Smooth muscle cell (in vitro differentiated cells): ENCODE measurements around the gene IFIT5. TPM values are rescaled to one million over a fixed set of nuclear protein-coding genes. Genes with fewer than 3 reads are reported as not detected.

Experiments used
- DNase-seq: peaks from one replicate; lab custom pipeline; 2025; ENCODE audit not compliant: unreplicated experiment; lab: John Stamatoyannopoulos, UW
- H2AFZ ChIP-seq: fragments of 200-600 bp; sonication (generic); 2 replicates; pipeline ENCODE4 v1.6.0; 2016; ENCODE audit warnings: antibody characterized with exemption, low read depth, mild to moderate bottlenecking
- H3F3A ChIP-seq: fragments of 200-600 bp; sonication (generic); 2 replicates; pipeline ENCODE4 v1.6.0; 2017; ENCODE audit warnings: antibody characterized with exemption, low read depth
- H3K27ac ChIP-seq: fragments of 200-600 bp; sonication (generic); 2 replicates; pipeline ENCODE4 v1.5.1; 2016; ENCODE audit warnings: low read depth, mild to moderate bottlenecking
- H3K27me3 ChIP-seq: fragments of 200-600 bp; sonication (generic); 2 replicates; pipeline ENCODE4 v1.6.1; 2016; ENCODE audit warnings: low read depth, mild to moderate bottlenecking
- H3K36me3 ChIP-seq: fragments of 200-600 bp; sonication (generic); 2 replicates; pipeline ENCODE4 v1.5.1; 2016; ENCODE audit warnings: low read depth
- H3K4me1 ChIP-seq: fragments of 200-600 bp; sonication (generic); 2 replicates; pipeline ENCODE4 v1.5.1; 2016; ENCODE audit warnings: low read depth
- H3K4me2 ChIP-seq: fragments of 200-600 bp; sonication (generic); 2 replicates; pipeline ENCODE4 v1.6.0; 2016; ENCODE audit warnings: mild to moderate bottlenecking
- H3K4me3 ChIP-seq: fragments of 200-600 bp; sonication (generic); 2 replicates; pipeline ENCODE4 v1.5.1; 2016; ENCODE audit warnings: mild to moderate bottlenecking
- H3K79me2 ChIP-seq: fragments of 200-600 bp; sonication (generic); 2 replicates; pipeline ENCODE4 v1.6.0; 2016; ENCODE audit warnings: low read depth, mild to moderate bottlenecking
- H3K9ac ChIP-seq: fragments of 200-600 bp; sonication (generic); 2 replicates; pipeline ENCODE4 v1.6.0; 2016; ENCODE audit warnings: low read depth
- H3K9me3 ChIP-seq: fragments of 200-600 bp; sonication (generic); replicated peaks from 2 replicates; pipeline ENCODE4 v1.5.1; 2016; ENCODE audit warnings: low read depth
- H4K20me1 ChIP-seq: fragments of 200-600 bp; sonication (generic); 2 replicates; pipeline ENCODE4 v1.6.0; 2016; ENCODE audit warnings: low read depth
- CTCF ChIP-seq: fragments of 200-600 bp; sonication (generic); IDR thresholded peaks from 2 replicates; pipeline ENCODE4 v1.5.1; 2017; ENCODE audit warnings: borderline replicate concordance, mild to moderate bottlenecking, antibody characterized with exemption; ENCODE audit not compliant: insufficient read depth, poor library complexity, severe bottlenecking
- WGBS: methylation state at CpG from one replicate; pipeline ENCODE4 v1.1.7; 2016; ENCODE audit warnings: low lambda C conversion rate; 5-methylcytosine and 5-hydroxymethylcytosine counted together
- polyA plus RNA-seq: library from polyadenylated mRNA; unstranded; fragments of >200 nt; fragmentation: Nextera tagmentation; extraction: Ambion mirVana; gene quantifications from 2 replicates; pipeline ENCODE4 v1.2.1, GENCODE V29; 2016
- total RNA-seq: library from RNA; depleted of rRNA; stranded (reverse); fragments of >200 nt; gene quantifications from 2 replicates; pipeline ENCODE4 v1.2.3, GENCODE V29; 2014

The IFIT5 gene
- total and polyA plus RNA-seq, 2 experiments from 2014 or later, result 4.9 to 7.7 TPM

- no peak for TF ChIP-seq CTCF
- Histone ChIP-seq H3F3A (no peaks in the 10 kb centered on the region), H3K79me2 (no peaks in the 10 kb centered on the region), H3K27me3 (no peaks in the 10 kb centered on the region), H3K9ac (no peak overlapping the region), H3K27ac (peak overlapping the region; percentile 0), H3K4me3 (no peak overlapping the region), H3K4me1 (peaks cover 3% of the 10 kb centered on the region), H4K20me1 (no peaks in the 10 kb centered on the region), H3K36me3 (no peaks in the 10 kb centered on the region), H2AFZ (peak overlapping the region; percentile 2), H3K9me3 (no peaks in the 10 kb centered on the region), H3K4me2 (peak overlapping the region; percentile 4)
- DNase-seq, result no peak
- WGBS, result 42% methylated on average over 3 of the region's 3 CpGs
Observed at GRCh38 chr10:89373916-89374711, 40.3 kb upstream of the IFIT5 start.

GRCh38 chr10:89374713-89375141 lies 39.6 kb upstream of the IFIT5 start:
- H3K36me3 ChIP-seq, result no peaks in the 10 kb centered on the region
- H3K4me3 ChIP-seq, result no peak overlapping the region
- no peaks in the 10 kb centered on the region for H4K20me1 ChIP-seq
- H3F3A ChIP-seq, result no peaks in the 10 kb centered on the region
- H3K4me1 ChIP-seq, result no peaks in the 10 kb centered on the region
- H3K9me3 ChIP-seq, result no peaks in the 10 kb centered on the region
- no peaks in the 10 kb centered on the region for H3K27me3 ChIP-seq
- no peaks in the 10 kb centered on the region for H3K79me2 ChIP-seq
- no peak overlapping the region for H3K9ac ChIP-seq
- H3K27ac ChIP-seq, result peak overlapping the region; percentile 0
- TF ChIP-seq CTCF, result no peak
- no peak for DNase-seq
- H2AFZ ChIP-seq, result no peak overlapping the region
- H3K4me2 ChIP-seq, result no peak overlapping the region

GRCh38 chr10:89377705-89378637 lies 36.4 kb upstream of the IFIT5 start, which contains the start of gene IFIT1B:
Gene IFIT1B (plus strand): TSS chr10:89378056. CDS start chr10:89378136, 80 bp downstream.
- Histone ChIP-seq H3F3A (no peaks in the 10 kb centered on the region), H3K4me1 (no peaks in the 10 kb centered on the region), H3K27me3 (no peaks in the 10 kb centered on the region), H3K36me3 (no peaks in the 10 kb centered on the region), H3K9ac (no peak within 1 kb of the TSS), H3K4me2 (no peak within 1 kb of the TSS), H3K79me2 (no peaks in the 10 kb centered on the region), H4K20me1 (no peaks in the 10 kb centered on the region), H2AFZ (no peak within 1 kb of the TSS), H3K4me3 (no peak within 1 kb of the TSS), H3K27ac (no peak within 1 kb of the TSS), H3K9me3 (no peaks in the 10 kb centered on the region)
- 75% methylated on average over 5 of the region's 5 CpGs for WGBS
- no peak for DNase-seq
- TF ChIP-seq CTCF, result no peak
